NCI-H128 (cell line): ENCODE data around the gene ADAMTS4.

Source experiments
- DNase-seq: peaks from one replicate; lab custom pipeline; 2025; ENCODE audit not compliant: unreplicated experiment; lab: John Stamatoyannopoulos, UW

ADAMTS4 gene

DNA sequence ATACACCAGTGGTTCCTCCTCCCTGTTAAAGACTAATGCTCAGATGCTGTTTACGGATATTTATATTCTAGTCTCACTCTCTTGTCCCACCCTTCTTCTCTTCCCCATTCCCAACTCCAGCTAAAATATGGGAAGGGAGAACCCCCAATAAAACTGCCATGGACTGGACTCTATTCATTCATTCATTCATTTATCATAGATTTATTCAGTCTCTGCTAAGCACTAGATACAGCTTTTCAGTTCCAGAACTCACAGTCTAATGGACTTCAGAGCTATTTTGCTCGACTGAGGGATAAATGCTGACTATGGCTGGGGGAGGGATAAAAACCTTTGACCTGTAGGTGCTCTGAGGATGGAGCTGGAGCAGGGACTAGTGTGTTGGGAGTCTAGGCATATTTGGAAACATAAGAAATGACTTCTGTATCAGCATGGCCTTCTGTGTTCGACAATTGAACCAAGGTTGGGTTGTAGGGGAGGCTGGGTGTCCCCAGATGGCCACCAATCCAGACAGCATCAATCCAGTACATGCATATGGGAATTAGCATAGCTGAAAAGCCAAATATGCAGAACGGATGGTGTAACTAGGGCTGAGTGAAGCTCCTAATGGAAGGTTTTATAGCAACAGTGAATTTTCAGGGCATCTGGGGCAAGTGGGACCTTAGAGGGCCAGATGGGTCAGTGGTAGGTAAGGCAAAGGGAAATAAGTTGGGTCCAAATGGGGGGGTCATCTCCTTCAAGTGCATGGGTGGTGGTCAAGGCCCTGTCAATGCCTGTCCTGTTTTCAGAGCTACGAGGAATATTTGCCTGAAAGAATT, 20.4 kb upstream of the ADAMTS4 start:
- DNase-seq: no peak

DNA sequence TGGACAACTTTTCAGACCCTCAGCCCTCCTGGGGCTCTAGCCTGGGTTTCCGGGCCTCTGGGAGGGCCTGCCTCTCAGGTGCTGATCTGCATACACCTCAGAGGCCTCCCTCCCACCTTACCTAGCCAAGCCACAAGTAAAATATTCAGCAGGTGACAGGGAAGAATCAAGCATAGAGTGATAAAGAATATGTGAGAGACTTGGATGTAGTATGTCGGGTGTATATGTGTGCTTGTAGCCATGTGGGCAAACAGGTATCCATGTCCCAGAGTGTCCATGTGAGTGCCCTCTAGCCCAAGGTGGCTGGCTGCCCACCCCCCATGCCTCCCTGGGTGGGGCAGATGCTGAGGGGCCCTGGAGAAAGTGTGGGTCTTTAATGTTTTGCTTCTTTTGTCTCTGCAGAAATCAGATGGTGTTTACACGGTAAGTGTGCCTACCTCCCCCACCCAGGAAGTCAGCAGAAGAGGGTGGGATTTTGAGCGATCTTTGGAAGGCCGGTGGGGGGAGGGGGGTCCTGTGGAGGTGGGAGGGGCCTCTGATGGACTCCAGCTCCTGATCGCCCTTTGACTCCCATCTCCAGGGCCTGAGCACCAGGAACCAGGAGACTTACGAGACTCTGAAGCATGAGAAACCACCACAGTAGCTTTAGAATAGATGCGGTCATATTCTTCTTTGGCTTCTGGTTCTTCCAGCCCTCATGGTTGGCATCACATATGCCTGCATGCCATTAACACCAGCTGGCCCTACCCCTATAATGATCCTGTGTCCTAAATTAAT, 19.6 kb upstream of the ADAMTS4 start:
- DNase-seq: no peak

DNA sequence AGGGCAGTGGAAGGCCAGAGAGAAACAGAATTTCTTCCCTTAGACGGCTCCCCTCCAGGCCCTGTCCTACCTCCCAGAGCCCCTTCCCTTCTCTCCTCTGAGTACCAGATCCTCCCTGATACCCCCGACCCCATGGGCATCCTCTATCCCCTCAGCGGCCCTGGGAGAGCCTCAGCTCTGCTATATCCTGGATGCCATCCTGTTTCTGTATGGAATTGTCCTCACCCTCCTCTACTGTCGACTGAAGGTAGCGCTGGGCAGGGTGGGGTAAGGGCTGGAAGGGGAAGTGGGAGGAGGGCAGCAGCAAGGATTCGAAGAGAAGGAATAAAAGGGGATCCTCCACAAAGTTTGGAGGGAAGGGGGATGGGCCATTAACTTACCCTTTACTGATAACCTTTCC, 19.0 kb upstream of the ADAMTS4 start:
- no peak for DNase-seq

DNA sequence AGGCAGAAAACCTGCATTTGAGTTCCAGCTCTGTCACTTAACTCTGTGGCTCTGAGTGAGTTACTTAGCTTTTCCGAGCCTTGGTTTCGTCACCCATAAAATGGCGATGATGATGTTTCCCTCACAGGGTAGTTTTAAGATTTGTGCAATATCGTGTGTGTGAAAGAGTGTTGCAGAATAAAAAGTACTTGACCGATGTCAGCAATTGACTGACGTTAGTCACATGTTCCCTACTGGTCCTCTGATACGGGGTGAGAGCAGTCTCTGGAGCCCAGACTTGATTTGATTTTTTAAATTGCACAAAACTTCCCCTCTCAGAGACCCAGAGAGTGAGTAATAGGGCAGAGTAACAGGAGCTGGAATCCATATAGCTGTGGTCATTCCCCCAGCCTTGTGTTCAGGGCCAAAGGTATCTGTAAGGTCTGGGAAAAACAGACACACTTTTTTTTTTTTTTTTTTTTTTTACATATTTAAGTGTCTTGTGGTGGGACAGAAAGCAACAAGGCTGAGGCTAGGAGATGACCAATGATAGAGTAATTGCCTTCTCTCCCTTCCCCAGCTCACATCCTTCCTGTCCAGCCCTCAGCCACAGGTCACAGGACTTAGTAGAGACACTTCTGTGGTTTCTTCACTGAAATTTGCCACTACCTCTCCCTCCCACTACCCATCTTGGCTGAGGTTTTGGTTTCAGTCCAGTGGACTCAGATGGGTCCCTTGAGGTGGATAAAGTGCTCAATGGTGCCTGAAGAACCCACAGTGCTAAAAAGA, 18.3 kb upstream of the ADAMTS4 start:
- DNase-seq: no peak

DNA sequence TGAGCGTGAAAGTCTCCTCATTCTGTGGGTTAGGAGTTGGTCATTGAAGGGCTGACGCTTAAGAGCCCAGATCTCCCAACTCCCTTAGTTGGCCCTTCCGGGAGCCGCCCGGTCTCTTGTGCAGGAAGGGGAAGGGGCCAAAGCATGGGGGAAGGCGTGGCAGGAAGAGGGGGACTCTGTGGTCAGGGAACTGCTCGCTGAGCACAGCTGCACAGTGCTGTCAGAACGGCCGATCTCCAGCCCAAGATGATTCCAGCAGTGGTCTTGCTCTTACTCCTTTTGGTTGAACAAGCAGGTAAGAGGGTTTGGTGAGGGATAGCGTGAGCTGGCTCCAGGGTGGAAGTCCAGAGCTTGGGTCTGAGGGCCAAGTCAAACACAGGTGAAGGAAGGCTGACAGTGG, 16.2 kb upstream of the ADAMTS4 start, which contains the start of gene FCER1G:
Gene FCER1G, plus strand, starts transcription at position 220 of the 400 bp plus-strand sequence. Its CDS starts 27 bp downstream, at position 247.
- no peak for DNase-seq

DNA sequence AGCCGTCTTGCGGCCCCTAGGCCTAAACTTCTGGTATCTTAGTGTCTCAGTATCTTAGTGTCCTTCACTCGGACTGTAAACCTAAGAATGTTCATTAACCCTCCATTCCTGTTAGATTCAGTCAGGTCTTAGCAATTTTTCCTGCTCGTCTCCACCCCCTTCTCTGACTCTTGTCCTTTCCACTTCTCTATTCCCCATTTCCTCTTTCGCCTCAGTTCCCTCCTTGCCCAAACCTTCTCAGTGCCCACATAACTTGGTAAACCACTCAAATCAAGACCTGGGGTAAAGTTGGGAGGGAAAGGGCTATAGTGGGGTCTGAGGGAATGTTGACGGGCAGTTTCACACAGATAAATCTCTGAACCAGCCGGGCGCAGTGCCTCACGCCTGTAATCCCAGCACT, 15.5 kb upstream of the ADAMTS4 start:
- DNase-seq: no peak

DNA sequence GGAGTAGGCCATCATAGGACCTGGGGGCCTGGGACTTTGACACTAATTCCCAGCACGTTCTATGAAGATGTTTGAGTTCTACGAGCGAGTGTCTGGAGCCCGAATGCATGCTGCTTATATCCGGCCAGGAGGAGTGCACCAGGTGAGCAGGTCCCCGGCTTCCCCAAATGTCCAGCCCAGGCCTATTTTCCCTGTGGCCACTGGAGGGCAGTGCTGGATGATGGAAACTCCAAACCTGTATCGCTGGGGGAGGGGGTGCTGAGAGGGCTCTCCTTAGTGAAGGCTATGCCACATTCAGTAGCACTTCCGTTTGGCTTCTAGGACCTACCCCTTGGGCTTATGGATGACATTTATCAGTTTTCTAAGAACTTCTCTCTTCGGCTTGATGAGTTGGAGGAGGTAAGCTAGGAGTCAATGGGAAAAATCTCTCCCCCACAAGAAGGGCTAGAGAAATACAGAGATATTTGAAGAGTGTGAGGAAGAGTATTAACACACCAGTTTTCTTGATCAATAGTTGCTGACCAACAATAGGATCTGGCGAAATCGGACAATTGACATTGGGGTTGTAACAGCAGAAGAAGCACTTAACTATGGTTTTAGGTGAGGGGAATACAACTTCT, 11.0 kb upstream of the ADAMTS4 start:
- peak; percentile 57 for DNase-seq

DNA sequence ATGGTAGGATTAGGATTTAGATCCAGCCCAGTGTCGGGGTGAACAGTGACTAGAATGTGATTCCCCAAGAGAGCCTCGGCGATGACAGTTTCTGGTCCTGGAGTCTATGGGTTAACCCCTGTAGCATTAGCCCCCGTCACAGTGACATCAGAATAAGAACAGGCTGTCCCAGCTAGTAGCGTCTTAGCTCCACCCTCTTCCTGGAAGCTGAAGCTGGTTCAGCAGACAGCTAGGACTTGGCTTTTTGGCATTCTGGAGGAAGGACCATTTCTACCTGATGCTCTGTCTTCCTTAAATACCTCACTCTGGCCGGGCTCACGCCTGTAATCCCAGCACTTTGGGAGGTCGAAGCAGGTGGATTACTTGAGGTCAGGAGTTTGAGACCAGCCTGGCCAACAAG, 8.3 kb upstream of the ADAMTS4 start:
- DNase-seq: no peak

DNA sequence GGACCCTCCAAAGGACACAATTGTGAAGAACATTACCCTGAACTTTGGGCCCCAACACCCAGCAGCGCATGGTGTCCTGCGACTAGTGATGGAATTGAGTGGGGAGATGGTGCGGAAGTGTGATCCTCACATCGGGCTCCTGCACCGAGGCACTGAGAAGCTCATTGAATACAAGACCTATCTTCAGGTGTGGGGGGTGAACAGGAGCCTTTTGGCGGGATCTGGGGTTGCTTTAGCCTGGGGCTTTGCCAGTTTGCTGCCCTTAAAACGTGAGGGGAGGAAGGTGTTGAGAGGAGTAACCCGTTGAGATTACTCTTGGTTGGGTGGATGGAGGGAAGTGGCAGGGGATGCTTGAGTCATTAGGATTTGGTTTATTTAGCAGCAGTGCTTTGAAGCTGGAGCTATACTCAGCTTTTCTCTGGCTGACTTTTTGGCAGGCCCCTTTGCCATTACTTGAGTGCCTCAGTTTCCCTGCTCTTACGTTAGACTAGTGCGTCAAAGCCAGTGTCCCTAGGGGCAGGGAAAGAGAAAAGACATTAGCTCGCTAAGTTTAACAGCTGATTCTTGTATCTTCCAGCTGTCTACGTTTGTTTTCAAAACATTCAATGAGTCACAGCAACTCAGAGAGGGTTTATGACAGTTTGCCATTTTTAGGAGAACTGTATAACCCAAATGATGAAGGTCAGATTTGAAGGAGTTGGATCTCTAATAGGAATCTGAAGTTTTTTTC, 7.7 kb upstream of the ADAMTS4 start:
- DNase-seq: no peak

DNA sequence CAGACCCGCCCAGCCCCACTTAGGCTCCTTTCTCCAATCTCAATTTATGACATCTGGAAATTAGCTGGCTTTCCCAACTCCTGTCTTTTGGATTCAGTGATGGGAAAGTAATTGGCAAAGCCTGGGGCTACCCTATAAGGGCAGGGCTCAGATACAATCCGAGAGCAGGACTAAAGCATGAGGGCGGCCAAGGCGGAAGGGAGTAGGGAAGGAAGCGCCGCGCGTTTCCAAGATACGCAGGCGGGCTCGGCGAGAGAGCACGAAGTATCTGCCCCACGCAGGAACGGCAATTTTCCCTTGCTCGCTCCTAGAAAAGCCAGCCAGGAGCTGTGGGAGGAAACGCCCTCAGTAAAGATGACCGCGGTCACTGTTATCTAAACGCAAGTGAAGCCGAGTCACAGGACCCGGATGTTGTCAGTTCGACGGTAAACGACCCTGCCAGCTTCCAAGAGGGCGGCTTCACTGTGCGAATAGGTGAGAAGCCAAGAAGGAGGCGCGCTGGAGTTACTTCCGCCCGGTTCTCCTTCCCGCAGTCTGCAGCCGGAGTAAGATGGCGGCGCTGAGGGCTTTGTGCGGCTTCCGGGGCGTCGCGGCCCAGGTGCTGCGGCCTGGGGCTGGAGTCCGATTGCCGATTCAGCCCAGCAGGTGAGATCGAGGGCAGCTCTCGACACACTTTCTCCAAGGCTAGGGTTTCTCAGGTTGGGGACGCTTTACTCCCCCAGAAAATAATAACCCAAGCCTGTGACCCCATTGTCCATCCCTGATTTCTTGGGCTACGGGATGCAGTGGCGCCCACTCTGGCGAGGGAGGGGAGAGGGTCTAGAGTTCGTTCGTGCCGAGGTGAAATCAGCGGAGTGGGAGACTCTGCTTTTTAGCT, 3.2 kb upstream of the ADAMTS4 start, which contains the start of gene NDUFS2:
Gene NDUFS2, plus strand, starts transcription at position 532 of the 877 bp plus-strand sequence. Its CDS starts 19 bp downstream, at position 551.
- peak; percentile 99 for DNase-seq

DNA sequence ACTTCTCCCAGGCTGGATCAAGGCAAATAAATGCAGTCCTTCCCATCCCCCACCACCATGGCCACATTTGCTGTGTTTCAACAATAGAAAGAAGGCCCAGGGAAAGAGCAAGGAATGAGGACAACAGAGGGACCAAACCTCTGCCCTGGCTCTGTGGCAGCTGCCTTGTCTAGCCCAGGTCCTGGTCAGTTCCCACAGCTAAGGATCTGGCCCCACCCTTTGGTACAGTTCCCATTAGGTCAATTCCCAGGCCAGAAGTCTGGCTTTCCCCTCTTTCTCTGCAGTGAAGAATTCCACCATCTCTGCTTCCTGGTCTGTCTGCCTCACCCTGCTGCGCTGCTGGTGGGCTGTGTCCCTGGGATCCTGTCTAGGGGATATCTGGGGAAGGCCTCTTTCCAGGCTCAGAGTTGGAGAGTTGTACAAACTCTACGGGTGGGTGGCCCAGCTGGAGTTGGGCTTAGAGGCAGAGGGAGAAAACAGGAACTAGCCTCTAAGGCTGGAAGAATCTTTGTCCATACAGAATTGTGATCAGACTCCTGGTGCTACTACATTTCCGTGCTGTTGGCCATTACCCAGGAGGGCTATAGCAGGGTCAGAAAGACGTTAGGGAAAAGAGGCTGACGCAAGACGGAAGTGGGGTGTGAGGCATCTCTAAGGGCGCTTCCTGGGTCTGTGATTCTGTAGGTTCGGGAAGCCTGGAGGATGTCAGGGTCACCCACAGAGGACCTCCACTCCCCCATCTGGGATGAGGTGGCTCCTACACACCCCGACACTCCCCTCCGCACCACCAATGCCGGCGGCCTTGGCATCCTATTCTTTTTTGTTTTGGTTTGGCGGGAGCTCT, 2.4 kb upstream of the ADAMTS4 start:
- no peak for DNase-seq

DNA sequence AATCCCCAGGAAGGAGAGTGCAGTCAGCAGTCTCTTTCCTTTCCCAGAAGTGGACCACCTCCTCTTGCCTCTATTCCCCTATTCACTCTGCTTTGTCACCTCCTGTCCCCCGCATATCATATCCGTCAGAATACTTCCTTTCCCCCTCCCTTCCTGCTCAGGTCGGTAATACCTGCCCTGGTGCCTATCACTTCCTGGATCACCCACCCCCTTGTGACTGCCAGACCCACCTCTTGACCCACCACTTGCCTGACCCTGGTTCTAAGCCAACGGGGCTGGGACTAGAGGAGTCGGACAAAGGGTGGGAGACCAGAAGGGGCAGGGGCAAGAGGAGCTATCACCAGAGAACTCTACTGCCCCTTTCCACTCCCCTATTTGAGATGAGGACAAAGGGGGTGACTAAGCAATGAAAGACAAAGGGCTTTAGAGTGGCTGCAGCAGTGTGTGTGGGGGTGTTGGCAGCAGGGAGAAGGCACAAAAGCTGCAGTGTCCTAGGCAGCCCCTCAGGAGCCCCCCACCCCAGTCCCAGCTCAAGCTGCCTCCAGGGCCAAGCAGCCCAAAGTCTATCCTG, 1.7 kb upstream of the ADAMTS4 start:
- no peak for DNase-seq

DNA sequence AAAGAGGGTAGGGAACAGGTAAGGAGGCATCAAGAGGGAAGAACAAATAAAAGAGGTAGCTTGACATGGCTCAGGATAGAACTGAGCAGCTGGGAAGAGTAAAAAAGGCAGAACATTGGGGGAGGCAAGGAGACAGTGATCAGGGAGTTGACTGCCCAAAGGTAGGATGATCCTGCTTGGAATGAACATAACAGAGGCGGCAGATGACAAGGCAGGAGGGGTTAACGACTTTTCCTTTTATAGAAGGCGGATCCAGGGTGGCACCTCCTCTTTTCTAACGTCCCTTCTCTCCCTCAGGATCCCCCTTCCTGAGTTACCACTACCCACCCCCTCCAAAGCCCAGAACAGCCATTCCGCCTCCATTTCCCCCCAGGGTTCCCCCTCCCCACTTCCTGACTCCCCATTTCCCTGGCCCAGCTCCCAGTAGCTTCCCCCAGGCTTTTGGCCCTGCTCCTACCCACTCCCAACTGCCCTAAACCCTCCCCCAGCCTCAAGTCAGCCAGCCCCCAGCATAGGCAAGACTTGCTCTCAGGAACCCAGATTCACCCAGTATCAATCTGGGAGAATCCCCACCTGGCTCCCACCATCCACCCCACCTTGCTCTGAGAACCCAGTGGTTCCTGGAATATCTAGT, 769 bp upstream of the ADAMTS4 start:
- DNase-seq: no peak

DNA sequence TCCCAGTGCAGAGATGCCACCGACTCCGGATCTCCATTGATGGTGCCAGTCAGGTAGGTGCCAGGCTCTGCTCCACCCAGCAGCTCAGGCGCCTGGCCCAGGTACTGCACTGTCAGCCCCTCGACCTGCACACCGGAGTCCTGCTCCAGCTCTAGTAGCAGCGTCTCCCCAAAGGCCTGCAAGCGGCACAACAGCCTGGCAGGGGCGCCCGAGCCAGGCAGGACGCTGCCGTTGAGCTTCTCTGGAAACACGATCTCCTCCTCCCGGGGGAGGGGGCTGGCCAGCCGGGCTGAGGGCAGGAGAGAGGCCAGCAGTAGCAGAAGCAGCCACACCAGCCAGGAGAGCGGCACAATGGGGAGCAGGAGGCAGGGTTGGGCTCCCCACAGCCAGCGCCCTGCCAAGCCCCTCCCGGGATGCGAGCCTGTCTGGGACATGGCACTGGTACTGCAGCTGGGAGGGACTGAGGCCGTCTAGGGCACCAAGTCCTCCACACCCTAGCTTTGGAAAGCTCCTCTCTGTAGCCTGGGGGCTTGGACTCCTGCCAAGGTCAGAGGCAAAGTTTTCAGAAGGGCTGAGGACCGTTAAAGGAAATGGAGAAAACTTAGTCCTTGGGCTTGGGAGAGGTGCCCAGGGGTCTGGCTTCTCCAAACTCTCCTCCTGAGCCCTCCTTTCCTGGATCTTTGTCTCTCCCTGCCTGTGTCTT, 509 bp downstream of the ADAMTS4 start:
- DNase-seq: no peak

DNA sequence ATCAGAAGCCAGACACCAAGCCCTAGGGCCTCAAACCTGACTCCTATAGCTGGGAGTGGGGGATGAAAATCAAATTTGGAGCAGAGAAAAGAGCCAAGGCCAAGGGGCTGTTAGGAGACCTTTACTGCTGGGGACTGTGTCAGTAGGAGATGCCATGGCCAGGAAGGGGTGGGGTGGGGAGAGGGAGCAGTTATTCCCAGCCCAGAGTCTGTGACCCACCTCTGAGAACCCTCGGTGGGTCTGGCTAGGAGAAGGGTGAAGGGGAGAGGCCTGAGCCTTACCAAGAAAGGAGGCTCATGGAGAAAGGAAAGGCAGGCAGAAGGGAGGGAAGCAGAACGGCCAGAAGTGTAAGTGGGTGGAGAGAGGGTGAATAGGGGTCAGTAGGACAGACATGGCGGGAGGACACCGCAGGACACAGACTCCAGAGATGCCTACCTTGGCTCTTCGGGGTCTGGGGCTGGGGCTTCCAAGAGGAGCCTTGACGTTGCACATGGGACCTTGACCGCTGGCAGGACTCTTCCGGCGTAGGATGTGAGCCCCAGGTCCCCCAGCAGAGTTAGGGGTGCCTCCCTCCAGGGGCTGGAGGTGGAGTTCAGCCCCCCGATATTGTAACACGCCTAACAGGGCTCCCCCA, 1.2 kb downstream of the ADAMTS4 start:
- DNase-seq: no peak
